Measurements from ENCODE around the gene C1QC.

C1QC gene

GRCh38 chr1:22619798-22620197 lies 23.6 kb upstream of the C1QC start:
- no peak for DNase-seq

- DNase-seq: no peak
Measured at GRCh38 chr1:22621761-22622160, 21.7 kb upstream of the C1QC start.

DNA sequence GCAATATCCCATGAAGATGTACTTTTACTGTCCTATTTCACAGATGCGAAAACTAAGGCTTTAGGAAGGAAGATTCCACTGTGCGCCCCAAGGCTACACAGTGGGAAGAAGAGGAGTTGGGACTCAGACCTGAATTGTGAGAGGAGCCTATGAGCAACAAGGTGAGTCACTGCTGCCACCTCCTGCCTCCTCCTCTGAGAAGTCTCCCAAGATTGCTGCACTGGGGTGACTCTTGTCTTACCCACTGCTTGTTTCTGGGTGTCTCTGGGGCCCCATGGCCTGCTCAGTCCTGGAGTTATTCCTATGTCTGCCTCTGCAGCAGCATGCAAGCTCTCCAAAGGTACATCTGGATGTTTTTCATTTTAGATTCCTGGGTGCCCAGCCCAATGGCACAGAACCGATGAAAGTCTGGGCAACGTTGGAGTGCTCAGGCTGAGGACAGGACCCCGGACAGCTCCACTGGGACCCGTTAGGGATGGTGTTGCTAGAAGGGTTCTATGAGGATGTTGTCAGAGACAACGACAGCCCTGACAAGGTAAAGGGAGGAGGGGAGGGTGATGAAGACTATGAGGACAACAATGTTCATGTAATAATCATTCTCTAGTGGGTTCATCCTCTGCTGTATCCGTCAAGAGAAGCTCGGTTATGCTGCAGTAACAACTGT lies 18.0 kb upstream of the C1QC start:
- no peak for DNase-seq

GRCh38 chr1:22626237-22627157 lies 16.9 kb upstream of the C1QC start:
- DNase-seq: no peak

DNA sequence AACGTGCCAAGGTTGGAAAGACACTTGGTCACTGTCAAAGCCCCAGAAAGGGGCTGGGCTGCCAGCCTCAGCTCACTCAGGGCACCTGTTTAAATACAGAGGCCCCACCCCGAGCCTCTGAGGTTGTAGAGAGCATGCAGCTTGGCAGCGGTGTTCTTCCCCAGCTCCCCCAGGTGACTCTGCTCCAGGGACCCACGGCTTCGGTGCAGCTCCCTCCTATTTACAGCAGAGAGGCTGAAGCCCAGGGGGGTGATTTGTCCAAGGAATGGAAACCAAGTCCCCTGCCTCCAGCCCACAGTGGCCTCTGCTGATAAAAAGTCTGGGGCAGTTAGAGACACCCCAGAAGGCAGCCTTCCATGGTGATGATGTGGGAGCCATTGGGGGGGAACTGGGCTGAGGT lies 16.1 kb upstream of the C1QC start:
- DNase-seq: no peak

DNA sequence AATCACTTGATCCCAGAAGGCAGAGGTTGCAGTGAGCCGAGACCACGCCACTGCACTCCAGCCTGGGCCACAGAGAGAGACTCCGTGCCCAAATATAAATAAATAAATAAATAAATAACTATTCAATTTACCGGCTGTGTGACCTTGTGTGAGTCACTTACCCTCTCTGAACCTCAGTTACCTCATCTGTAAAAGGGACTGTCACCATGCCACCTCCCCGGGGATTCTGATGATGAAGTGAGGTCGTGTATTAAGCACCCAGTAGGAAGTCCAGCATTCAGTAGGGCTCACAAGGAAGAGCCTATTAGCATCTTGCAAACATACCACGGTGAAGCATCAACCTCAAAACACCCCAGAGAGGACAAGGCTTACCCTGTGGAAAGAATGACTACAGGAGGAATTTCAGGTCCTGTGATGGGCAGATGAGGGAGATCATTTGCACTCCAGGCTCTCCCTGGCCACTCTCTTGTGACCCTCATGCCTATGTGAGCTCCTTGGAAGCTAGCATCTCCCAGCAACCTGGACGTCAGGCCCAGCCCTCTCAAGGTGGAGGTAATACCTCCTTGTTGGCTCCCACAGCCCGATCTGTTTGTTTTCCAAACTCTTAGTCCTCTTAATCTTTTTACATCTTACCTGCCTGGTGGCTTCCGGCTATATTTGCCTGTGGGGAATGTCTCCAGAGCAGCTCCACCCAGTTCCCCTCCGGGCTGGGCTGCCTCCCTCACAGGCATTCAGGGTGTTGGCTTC lies 14.6 kb upstream of the C1QC start:
- no peak for DNase-seq

- no peak for DNase-seq
Measured at GRCh38 chr1:22629886-22630285, 13.5 kb upstream of the C1QC start.

- DNase-seq: no peak
Measured at GRCh38 chr1:22633697-22634463, 9.6 kb upstream of the C1QC start.

DNA sequence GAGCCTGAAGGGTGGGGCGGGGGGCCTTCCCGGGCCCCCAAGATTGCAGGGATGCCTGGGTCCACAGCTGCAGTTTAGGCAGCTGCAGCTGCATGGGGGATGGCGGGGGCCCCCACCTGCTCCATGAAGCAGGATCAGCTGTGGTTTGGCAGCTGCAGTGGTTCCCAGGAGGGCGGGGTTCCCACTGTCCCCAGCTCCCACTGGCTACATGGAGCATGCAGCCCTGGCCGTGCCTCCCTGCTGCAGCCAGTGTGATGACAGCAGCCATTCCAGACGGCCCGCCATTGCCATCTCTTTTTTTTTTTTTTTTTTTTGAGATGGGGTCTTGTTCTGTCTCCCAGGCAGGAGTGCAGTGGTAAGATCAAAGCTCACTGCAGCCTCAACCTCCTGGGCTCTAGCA lies 8.0 kb upstream of the C1QC start:
- DNase-seq: no peak

DNA sequence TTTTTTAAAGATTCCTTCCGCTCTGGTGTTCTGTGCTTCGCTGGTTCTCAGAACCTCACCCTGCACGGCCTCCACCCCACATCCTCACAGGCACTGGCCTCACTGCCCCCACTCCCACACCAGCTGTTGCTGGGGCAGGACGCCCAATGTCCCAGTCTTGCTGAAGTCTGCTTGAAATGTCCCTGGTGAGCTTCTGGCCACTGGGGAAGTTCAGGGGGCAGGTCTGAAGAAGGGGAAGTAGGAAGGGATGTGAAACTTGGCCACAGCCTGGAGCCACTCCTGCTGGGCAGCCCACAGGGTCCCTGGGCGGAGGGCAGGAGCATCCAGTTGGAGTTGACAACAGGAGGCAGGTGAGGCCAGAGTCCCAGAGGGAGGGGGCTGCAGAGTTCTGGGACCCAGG lies 7.1 kb upstream of the C1QC start, which contains the start of gene C1QA:
Gene C1QA (plus strand): TSS at position 276 of the 400 bp plus-strand sequence. CDS start 989 bp downstream, outside the sequence.
- no peak for DNase-seq

- DNase-seq: no peak
Measured at GRCh38 chr1:22636927-22637326, 6.5 kb upstream of the C1QC start.

- DNase-seq: no peak
Measured at GRCh38 chr1:22637907-22638445, 5.5 kb upstream of the C1QC start.

DNA sequence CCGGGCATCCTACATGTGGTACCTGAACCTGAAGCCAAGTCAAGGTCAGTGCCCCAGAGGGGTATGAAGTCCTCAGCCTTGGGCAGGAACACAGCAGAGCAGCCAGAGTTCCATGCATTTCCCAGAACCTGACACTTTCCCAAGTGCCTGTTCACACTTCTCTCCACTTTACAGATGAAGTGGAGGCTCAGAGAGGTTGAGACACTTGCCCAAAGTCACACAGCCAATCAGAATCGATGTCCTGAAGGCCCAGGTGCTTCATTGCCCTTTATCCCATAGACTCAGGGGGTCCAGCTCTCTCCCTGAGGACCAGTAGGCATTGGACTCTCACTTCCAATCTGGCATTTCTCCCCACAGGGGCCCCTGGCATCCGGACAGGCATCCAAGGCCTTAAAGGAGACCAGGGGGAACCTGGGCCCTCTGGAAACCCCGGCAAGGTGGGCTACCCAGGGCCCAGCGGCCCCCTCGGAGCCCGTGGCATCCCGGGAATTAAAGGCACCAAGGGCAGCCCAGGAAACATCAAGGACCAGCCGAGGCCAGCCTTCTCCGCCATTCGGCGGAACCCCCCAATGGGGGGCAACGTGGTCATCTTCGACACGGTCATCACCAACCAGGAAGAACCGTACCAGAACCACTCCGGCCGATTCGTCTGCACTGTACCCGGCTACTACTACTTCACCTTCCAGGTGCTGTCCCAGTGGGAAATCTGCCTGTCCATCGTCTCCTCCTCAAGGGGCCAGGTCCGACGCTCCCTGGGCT lies 4.8 kb upstream of the C1QC start:
- no peak for DNase-seq

- no peak for DNase-seq
Measured at GRCh38 chr1:22639286-22639685, 4.1 kb upstream of the C1QC start.

GRCh38 chr1:22641247-22641646 lies 2.2 kb upstream of the C1QC start:
- DNase-seq: no peak

- DNase-seq: no peak
Measured at GRCh38 chr1:22641906-22642636, 1.4 kb upstream of the C1QC start.

GRCh38 chr1:22643928-22644327 lies 495 bp downstream of the C1QC start:
- no peak for DNase-seq

GRCh38 chr1:22645931-22646330 lies 2.5 kb downstream of the C1QC start:
- DNase-seq: no peak

GRCh38 chr1:22646384-22646783 lies 3.0 kb downstream of the C1QC start:
- DNase-seq: no peak

DNA sequence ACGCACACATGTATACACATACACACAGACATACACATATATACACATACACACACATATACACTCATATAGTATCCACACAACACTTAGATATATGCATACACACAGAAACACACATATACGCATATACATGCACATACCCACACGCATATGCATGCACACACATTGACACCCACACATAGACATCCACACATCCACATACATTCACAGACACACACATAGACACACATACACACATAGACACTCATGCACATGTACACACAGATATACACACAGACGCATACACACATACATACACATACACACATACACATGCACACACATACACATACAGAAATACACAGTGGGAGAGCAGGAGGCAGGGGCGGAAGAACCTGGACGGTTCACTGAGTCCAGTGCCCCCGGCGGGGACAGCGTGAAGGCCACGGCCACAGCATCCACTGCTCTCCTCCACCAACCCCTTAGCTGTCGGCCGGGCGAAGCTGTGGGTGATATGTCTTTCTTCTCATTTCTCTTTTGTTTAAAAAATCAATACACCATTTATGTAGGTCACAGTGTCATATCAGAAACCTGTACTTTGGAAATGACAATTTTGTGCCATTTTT lies 6.8 kb downstream of the C1QC start:
- no peak for DNase-seq
